OCI-LY3 (cell line): ENCODE measurements around the gene PRXL2A.

ENCODE experiments used
- H2AFZ ChIP-seq: fragments of 200-600, 300-600 bp; shearing (Covaris generic); 2 replicates; pipeline ENCODE4 v1.6.0; 2014; ENCODE audit warnings: antibody characterized with exemption, low read depth, low read length
- H3K27ac ChIP-seq: fragments of 200-600, 300-600 bp; sonication (generic); 2 replicates; pipeline ENCODE4 v1.5.1; 2014; ENCODE audit warnings: mild to moderate bottlenecking, low read length, moderate library complexity, mixed read lengths
- H3K27me3 ChIP-seq: fragments of 200-600, 300-600 bp; sonication (generic); 2 replicates; pipeline ENCODE4 v1.6.1; 2014; ENCODE audit warnings: low read depth, low read length, mixed read lengths
- H3K36me3 ChIP-seq: fragments of 200-600, 300-600 bp; sonication (generic); replicated peaks from 2 replicates; pipeline ENCODE3; 2014; ENCODE audit warnings: low read depth, low read length, mixed read lengths
- H3K4me1 ChIP-seq: fragments of 300-600, 200-600 bp; sonication (generic); 2 replicates; pipeline ENCODE4 v1.6.1; 2014; ENCODE audit warnings: low read length, mixed read lengths
- H3K4me2 ChIP-seq: fragments of 200-600, 300-600 bp; sonication (generic); 2 replicates; pipeline ENCODE4 v1.6.1; 2014; ENCODE audit warnings: low read length, mixed read lengths
- H3K4me3 ChIP-seq: fragments of 300-600, 200-600 bp; sonication (generic); 2 replicates; pipeline ENCODE4 v1.5.1; 2014; ENCODE audit warnings: antibody characterized with exemption, mild to moderate bottlenecking, low read length, moderate library complexity
- H3K79me2 ChIP-seq: fragments of 300-600, 200-600 bp; shearing (Covaris generic); 2 replicates; pipeline ENCODE4 v1.6.1; 2014; ENCODE audit warnings: mild to moderate bottlenecking, low read length, mixed read lengths
- H3K9ac ChIP-seq: fragments of 300-600, 200-600 bp; shearing (Covaris generic); 2 replicates; pipeline ENCODE4 v1.6.0; 2014; ENCODE audit warnings: mild to moderate bottlenecking, low read length, moderate library complexity
- H3K9me3 ChIP-seq: fragments of 200-600, 300-600 bp; shearing (Covaris generic); 2 replicates; pipeline ENCODE4 v1.6.1; 2014; ENCODE audit warnings: low read length, mixed read lengths; ENCODE audit not compliant: insufficient read depth
- H4K20me1 ChIP-seq: fragments of 200-600, 300-600 bp; sonication (generic); 2 replicates; pipeline ENCODE4 v1.6.1; 2016; ENCODE audit warnings: low read length, mixed read lengths; ENCODE audit not compliant: insufficient read depth
- CTCF ChIP-seq: fragments of 200-600, 300-600 bp; sonication (generic); IDR thresholded peaks from 2 replicates; pipeline ENCODE4 v1.5.1; 2014; ENCODE audit warnings: antibody characterized with exemption, low read length, low read depth
- EZH2phosphoT487 ChIP-seq: fragments of 200-600 bp; shearing (Covaris generic); IDR thresholded peaks from 2 replicates; pipeline ENCODE4 v1.6.1; 2018; ENCODE audit warnings: antibody characterized with exemption, mixed run types, low read depth

Gene PRXL2A

GRCh38 chr10:80466724-80467326 lies 58.5 kb downstream of the PRXL2A start:
- Histone ChIP-seq H2AFZ (no peak overlapping the region), H4K20me1 (peaks cover 29% of the 10 kb centered on the region; the same call in 1 of the 2 replicates), H3K27me3 (no peaks in the 10 kb centered on the region), H3K9me3 (no peaks in the 10 kb centered on the region; the same call in 1 of the 2 replicates), H3K4me2 (no peak overlapping the region), H3K36me3 (peaks cover 2% of the 10 kb centered on the region), H3K9ac (no peak overlapping the region), H3K4me1 (peaks cover 44% of the 10 kb centered on the region), H3K79me2 (peaks cover 56% of the 10 kb centered on the region), H3K4me3 (no peak overlapping the region), H3K27ac (no peak overlapping the region)
- TF ChIP-seq CTCF (no peak), EZH2phosphoT487 (no peak)

DNA sequence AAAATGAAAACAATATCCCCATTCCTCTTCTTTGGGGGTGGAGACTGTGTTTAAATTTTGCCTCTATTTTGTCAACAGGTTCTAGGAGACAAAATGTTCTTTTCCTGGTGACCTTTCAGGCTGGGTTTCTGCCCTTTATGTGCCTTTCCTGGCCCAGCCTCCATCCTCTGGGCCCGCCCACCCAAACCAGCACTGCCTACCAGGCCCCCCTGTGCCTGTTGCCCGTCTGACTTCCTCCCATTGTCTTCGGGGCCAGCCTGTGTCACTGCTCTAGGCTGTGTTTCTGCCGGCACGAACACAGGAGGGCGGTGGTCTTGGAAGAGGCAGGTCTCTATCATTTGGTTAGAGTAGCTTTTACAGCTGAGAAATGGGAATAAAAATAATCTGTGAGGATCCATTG lies 59.7 kb downstream of the PRXL2A start:
- no peak overlapping the region for H3K27ac ChIP-seq
- H3K36me3 ChIP-seq = peaks cover 2% of the 10 kb centered on the region
- H3K4me1 ChIP-seq = peaks cover 50% of the 10 kb centered on the region
- H3K4me2 ChIP-seq = no peak overlapping the region
- H3K9ac ChIP-seq = no peak overlapping the region
- H3K79me2 ChIP-seq = peaks cover 51% of the 10 kb centered on the region
- H4K20me1 ChIP-seq = peaks cover 26% of the 10 kb centered on the region; the same call in 1 of the 2 replicates
- TF ChIP-seq CTCF (no peak), EZH2phosphoT487 (no peak)
- H3K9me3 ChIP-seq = no peaks in the 10 kb centered on the region; the same call in 1 of the 2 replicates
- H3K27me3 ChIP-seq = no peaks in the 10 kb centered on the region
- no peak overlapping the region for H3K4me3 ChIP-seq
- no peak overlapping the region for H2AFZ ChIP-seq

GRCh38 chr10:80468806-80469421 lies 60.6 kb downstream of the PRXL2A start:
- Histone ChIP-seq H3K9ac (no peak overlapping the region), H3K9me3 (no peaks in the 10 kb centered on the region; the same call in 1 of the 2 replicates)

More at GRCh38 chr10:80468806-80469421, 60.6 kb downstream of the PRXL2A start:
- no peaks in the 10 kb centered on the region for H3K27me3 ChIP-seq
- H3K27ac ChIP-seq = no peak overlapping the region
- H3K79me2 ChIP-seq = peaks cover 53% of the 10 kb centered on the region
- H3K4me3 ChIP-seq = no peak overlapping the region
- H2AFZ ChIP-seq = no peak overlapping the region
- no peak for TF ChIP-seq CTCF
- TF ChIP-seq EZH2phosphoT487 = no peak
- H3K36me3 ChIP-seq = peaks cover 5% of the 10 kb centered on the region
- no peak overlapping the region for H3K4me2 ChIP-seq
- peaks cover 19% of the 10 kb centered on the region; the same call in 1 of the 2 replicates for H4K20me1 ChIP-seq
- H3K4me1 ChIP-seq = peaks cover 52% of the 10 kb centered on the region
